GM23338 (cell line): ENCODE results near the gene GLB1L. TPM values are rescaled to one million over a fixed set of nuclear protein-coding genes. Genes with fewer than 3 reads are reported as not detected.

Experiments
- ATAC-seq: fragments of 200-7000 bp; cut with Tn5 transposase; 3 replicates; pipeline ENCODE4 v1.9.1; 2020
- DNase-seq: peaks from one replicate; pipeline ENCODE4 v3.0.0-alpha.2; 2015; ENCODE audit warnings: low spot score
- H2AFZ ChIP-seq: fragments of 200-600 bp; sonication (generic); 2 replicates; pipeline ENCODE4 v1.8.0; 2016; ENCODE audit warnings: antibody characterized with exemption, mild to moderate bottlenecking, moderate library complexity
- H3F3A ChIP-seq: fragments of 200-600 bp; sonication (generic); replicated peaks from 2 replicates; pipeline ENCODE4 v1.8.0; 2017; ENCODE audit warnings: antibody characterized with exemption, mixed run types, low read depth
- H3K27ac ChIP-seq: fragments of 200-600 bp; sonication (generic); 2 replicates; pipeline ENCODE4 v1.6.1; 2016; ENCODE audit warnings: low read depth
- H3K27me3 ChIP-seq: fragments of 200-600 bp; sonication (generic); 2 replicates; pipeline ENCODE4 v1.8.0; 2016; ENCODE audit warnings: mild to moderate bottlenecking, mixed run types, moderate library complexity; ENCODE audit not compliant: insufficient read depth
- H3K36me3 ChIP-seq: fragments of 200-600 bp; sonication (generic); 2 replicates; pipeline ENCODE4 v1.8.0; 2016; ENCODE audit warnings: mild to moderate bottlenecking; ENCODE audit not compliant: insufficient read depth
- H3K4me1 ChIP-seq: fragments of 200-600 bp; sonication (generic); 2 replicates; pipeline ENCODE4 v1.8.0; 2016; ENCODE audit warnings: mild to moderate bottlenecking, moderate library complexity; ENCODE audit not compliant: insufficient read depth
- H3K4me2 ChIP-seq: fragments of 200-600 bp; sonication (generic); 2 replicates; pipeline ENCODE4 v1.7.1; 2017; ENCODE audit warnings: mixed run types
- H3K4me3 ChIP-seq: fragments of 200-600 bp; sonication (generic); 2 replicates; pipeline ENCODE4 v1.6.1; 2016; ENCODE audit warnings: mixed run types
- H3K79me2 ChIP-seq: fragments of 200-600 bp; sonication (generic); replicated peaks from 2 replicates; pipeline ENCODE4 v1.8.0; 2017; ENCODE audit warnings: mild to moderate bottlenecking; ENCODE audit not compliant: insufficient read depth
- H3K9me2 ChIP-seq: fragments of 200-600 bp; sonication (generic); 2 replicates; pipeline ENCODE4 v1.8.0; 2017; ENCODE audit not compliant: insufficient read depth
- H4K20me1 ChIP-seq: fragments of 200-600 bp; sonication (generic); replicated peaks from 2 replicates; pipeline ENCODE4 v1.8.0; 2017; ENCODE audit warnings: mild to moderate bottlenecking; ENCODE audit not compliant: insufficient read depth
- H3K27ac Mint-ChIP-seq: 2 replicates; pipeline ENCODE4 v1.8.0; 2020; ENCODE audit warnings: inconsistent platforms, mild to moderate bottlenecking, moderate library complexity, mixed read lengths
- H3K27me3 Mint-ChIP-seq: 3 replicates; pipeline ENCODE4 v1.8.0; 2022; ENCODE audit warnings: low read depth, mild to moderate bottlenecking, moderate library complexity, mixed read lengths, inconsistent platforms; ENCODE audit not compliant: insufficient read depth, poor library complexity
- H3K36me3 Mint-ChIP-seq: 3 replicates; pipeline ENCODE4 v1.8.0; 2021; ENCODE audit warnings: low read depth, mild to moderate bottlenecking, inconsistent platforms, moderate library complexity, mixed read lengths
- H3K4me1 Mint-ChIP-seq: 3 replicates; pipeline ENCODE4 v1.8.0; 2020; ENCODE audit warnings: mild to moderate bottlenecking, inconsistent platforms, mixed read lengths
- H3K4me3 Mint-ChIP-seq: 3 replicates; pipeline ENCODE4 v1.8.0; 2021; ENCODE audit warnings: moderate library complexity, mild to moderate bottlenecking, inconsistent platforms, mixed read lengths
- H3K9me3 Mint-ChIP-seq: 3 replicates; pipeline ENCODE4 v1.8.0; 2020; ENCODE audit warnings: moderate library complexity, mild to moderate bottlenecking, inconsistent platforms, mixed read lengths
- CREB1 ChIP-seq: fragments of 250-450 bp; sonication (Bioruptor Pico); IDR thresholded peaks from 2 replicates; pipeline ENCODE4 v1.5.0; 2020; ENCODE audit warnings: low read depth, mild to moderate bottlenecking, moderate library complexity
- EZH2 ChIP-seq: fragments of 200-600 bp; sonication (generic); IDR thresholded peaks from one replicate; pipeline ENCODE4 v1.8.0; 2017; ENCODE audit warnings: antibody characterized with exemption, mild to moderate bottlenecking, low read depth; ENCODE audit not compliant: unreplicated experiment
- EZH2phosphoT487 ChIP-seq: fragments of 200-600 bp; sonication (generic); IDR thresholded peaks from one replicate; pipeline ENCODE4 v1.8.1; 2018; ENCODE audit warnings: antibody characterized with exemption; ENCODE audit not compliant: unreplicated experiment
- JUNB ChIP-seq: IDR thresholded peaks from one replicate; pipeline ENCODE4 v1.6.1; 2016; ENCODE audit warnings: antibody characterized with exemption; ENCODE audit not compliant: unreplicated experiment
- NANOG ChIP-seq: IDR thresholded peaks from 2 replicates; pipeline ENCODE4 v1.6.1; 2016; ENCODE audit warnings: antibody characterized with exemption, borderline replicate concordance
- POLR2AphosphoS5 ChIP-seq: IDR thresholded peaks from 2 replicates; pipeline ENCODE4 v1.6.1; 2016; ENCODE audit warnings: antibody characterized with exemption, low read depth
- REST ChIP-seq: IDR thresholded peaks from one replicate; pipeline ENCODE4 v1.6.1; 2018; ENCODE audit warnings: antibody characterized with exemption; ENCODE audit not compliant: unreplicated experiment
- STAT1 ChIP-seq: IDR thresholded peaks from one replicate; pipeline ENCODE4 v1.6.1; 2016; ENCODE audit warnings: antibody characterized with exemption; ENCODE audit not compliant: unreplicated experiment
- ZNF114 ChIP-seq: fragments of 250-450 bp; sonication (Bioruptor Pico); IDR thresholded peaks from 2 replicates; pipeline ENCODE4 v1.5.0; 2020; ENCODE audit warnings: mild to moderate bottlenecking, moderate library complexity
- ZNF331 ChIP-seq: fragments of 250-450 bp; sonication (Bioruptor Pico); IDR thresholded peaks from 2 replicates; pipeline ENCODE4 v1.5.0; 2020; ENCODE audit warnings: low read depth, mild to moderate bottlenecking, moderate library complexity
- ZNF462 ChIP-seq: fragments of 250-450 bp; sonication (Bioruptor Pico); IDR thresholded peaks from 2 replicates; pipeline ENCODE4 v1.5.0; 2020; ENCODE audit warnings: mild to moderate bottlenecking, moderate library complexity
- polyA plus RNA-seq: library from polyadenylated mRNA; unstranded; fragments of >200 nt; fragmentation: Nextera tagmentation; extraction: Ambion mirVana; gene quantifications from 2 replicates; pipeline ENCODE4 v1.2.1, GENCODE V29; 2016
- total RNA-seq: library from RNA; depleted of rRNA; stranded (reverse); fragments of >200 nt; shearing (Covaris generic); gene quantifications from 2 replicates; pipeline ENCODE4 v1.2.3, GENCODE V29; 2014
- TF ChIP-seq, protein P1 (sequence below), 2 experiments: fragments of 200-600 bp in 1 of 2; sonication (generic) in 1 of 2; conservative IDR thresholded peaks; 2 replicates each; pipeline versions ENCODE4 v1.5.1 to v1.6.1; 2016 to 2017; ENCODE audit warnings: antibody characterized with exemption in 2 of 2, low read depth in 2 of 2, mild to moderate bottlenecking in 2 of 2, moderate library complexity in 1 of 2
- TF ChIP-seq, protein P2 (sequence below): IDR thresholded peaks from 2 replicates; pipeline ENCODE4 v1.6.1; 2016; ENCODE audit warnings: antibody characterized with exemption

Gene GLB1L
- total and polyA plus RNA-seq, 2 experiments from 2014 or later, result 1.7 to 5.4 TPM

DNA sequence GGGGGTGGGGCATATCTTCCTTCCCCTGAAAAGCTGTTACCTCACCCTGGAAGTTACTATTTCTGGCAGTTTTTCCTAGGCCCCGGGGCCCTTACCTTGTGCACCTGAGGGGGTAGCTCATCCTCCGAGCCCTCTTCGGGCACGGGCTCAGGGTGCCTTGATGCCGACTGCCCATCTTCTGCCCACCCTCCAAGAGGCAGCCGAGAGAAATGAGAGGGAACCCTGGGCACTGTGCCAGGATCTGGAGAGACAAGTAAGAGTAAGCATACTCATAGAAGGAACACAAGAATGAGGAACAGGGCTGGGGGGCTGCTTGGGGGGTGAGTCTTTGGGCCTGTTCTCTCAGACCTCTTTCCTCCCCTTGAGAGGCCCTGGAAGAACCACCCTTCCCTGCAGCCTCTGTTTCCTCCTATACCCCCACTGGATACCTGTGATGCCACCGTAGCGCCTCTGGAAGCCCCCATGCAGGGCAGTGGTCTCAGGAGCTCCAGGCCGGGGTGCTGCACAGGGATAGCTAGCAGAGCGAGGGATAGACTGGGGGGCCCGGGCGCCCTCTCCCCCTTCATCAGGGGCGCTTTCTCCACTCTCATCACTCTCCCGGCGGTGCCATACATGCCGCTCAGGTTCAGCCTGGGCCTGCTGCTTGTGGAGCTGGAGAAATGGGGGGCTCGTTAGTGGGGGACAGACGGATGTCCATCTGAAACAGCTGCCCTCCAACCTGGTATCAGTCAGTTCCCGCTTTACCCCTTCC is 24.4 kb downstream of the GLB1L start:
- H3K27me3 Mint-ChIP-seq, result peaks cover 15% of the 10 kb centered on the region
- no peaks in the 10 kb centered on the region for H3K9me3 Mint-ChIP-seq
- Histone ChIP-seq H2AFZ (no peak overlapping the region), H3K79me2 (no peaks in the 10 kb centered on the region), H3K27me3 (no peaks in the 10 kb centered on the region), H4K20me1 (no peaks in the 10 kb centered on the region; the same call in 1 of the 2 replicates), H3K4me3 (no peak overlapping the region), H3K27ac (no peak overlapping the region), H3K9me2 (no peaks in the 10 kb centered on the region), H3K36me3 (peaks cover 5% of the 10 kb centered on the region; the same call in 1 of the 2 replicates), H3K4me1 (peaks cover 17% of the 10 kb centered on the region), H3K4me2 (no peak overlapping the region), H3F3A (peaks cover 9% of the 10 kb centered on the region; the same call in 1 of the 2 replicates)
- TF ChIP-seq ZNF462 (CRISPR knock-in tag) (no peak), NANOG (no peak), EZH2 (no peak), ZNF331 (CRISPR knock-in tag) (no peak), ZNF114 (no peak), STAT1 (no peak), EZH2phosphoT487 (no peak), JUNB (no peak), CREB1 (CRISPR knock-in tag) (no peak), REST (no peak), POLR2AphosphoS5 (no peak)
- TF ChIP-seq, protein P1, sequence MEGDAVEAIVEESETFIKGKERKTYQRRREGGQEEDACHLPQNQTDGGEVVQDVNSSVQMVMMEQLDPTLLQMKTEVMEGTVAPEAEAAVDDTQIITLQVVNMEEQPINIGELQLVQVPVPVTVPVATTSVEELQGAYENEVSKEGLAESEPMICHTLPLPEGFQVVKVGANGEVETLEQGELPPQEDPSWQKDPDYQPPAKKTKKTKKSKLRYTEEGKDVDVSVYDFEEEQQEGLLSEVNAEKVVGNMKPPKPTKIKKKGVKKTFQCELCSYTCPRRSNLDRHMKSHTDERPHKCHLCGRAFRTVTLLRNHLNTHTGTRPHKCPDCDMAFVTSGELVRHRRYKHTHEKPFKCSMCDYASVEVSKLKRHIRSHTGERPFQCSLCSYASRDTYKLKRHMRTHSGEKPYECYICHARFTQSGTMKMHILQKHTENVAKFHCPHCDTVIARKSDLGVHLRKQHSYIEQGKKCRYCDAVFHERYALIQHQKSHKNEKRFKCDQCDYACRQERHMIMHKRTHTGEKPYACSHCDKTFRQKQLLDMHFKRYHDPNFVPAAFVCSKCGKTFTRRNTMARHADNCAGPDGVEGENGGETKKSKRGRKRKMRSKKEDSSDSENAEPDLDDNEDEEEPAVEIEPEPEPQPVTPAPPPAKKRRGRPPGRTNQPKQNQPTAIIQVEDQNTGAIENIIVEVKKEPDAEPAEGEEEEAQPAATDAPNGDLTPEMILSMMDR (conservative IDR thresholded peaks at IDR 0.05; ENCODE audit: low read depth in 2 of 2), result no peak
- TF ChIP-seq, protein P2, sequence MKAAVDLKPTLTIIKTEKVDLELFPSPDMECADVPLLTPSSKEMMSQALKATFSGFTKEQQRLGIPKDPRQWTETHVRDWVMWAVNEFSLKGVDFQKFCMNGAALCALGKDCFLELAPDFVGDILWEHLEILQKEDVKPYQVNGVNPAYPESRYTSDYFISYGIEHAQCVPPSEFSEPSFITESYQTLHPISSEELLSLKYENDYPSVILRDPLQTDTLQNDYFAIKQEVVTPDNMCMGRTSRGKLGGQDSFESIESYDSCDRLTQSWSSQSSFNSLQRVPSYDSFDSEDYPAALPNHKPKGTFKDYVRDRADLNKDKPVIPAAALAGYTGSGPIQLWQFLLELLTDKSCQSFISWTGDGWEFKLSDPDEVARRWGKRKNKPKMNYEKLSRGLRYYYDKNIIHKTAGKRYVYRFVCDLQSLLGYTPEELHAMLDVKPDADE, result no peak
- no peak overlapping the region for H3K4me3 Mint-ChIP-seq
- H3K27ac Mint-ChIP-seq, result no peak overlapping the region
- H3K36me3 Mint-ChIP-seq, result peaks cover 50% of the 10 kb centered on the region
- ATAC-seq (no peak), DNase-seq (no peak)
- H3K4me1 Mint-ChIP-seq, result peaks cover 21% of the 10 kb centered on the region
